ENCODE data around the gene NECAB3. TPM values are rescaled to one million over a fixed set of nuclear protein-coding genes. Genes with fewer than 3 reads are reported as not detected.
"Not testable (repeated sequence)": the region's sequence is repeated elsewhere in the genome, so short reads cannot be mapped to it uniquely, and the experiment has no call there.

Gene NECAB3
- total and polyA plus RNA-seq, 9 donors, result 9.2 to 166 (median 96.5) TPM

DNA sequence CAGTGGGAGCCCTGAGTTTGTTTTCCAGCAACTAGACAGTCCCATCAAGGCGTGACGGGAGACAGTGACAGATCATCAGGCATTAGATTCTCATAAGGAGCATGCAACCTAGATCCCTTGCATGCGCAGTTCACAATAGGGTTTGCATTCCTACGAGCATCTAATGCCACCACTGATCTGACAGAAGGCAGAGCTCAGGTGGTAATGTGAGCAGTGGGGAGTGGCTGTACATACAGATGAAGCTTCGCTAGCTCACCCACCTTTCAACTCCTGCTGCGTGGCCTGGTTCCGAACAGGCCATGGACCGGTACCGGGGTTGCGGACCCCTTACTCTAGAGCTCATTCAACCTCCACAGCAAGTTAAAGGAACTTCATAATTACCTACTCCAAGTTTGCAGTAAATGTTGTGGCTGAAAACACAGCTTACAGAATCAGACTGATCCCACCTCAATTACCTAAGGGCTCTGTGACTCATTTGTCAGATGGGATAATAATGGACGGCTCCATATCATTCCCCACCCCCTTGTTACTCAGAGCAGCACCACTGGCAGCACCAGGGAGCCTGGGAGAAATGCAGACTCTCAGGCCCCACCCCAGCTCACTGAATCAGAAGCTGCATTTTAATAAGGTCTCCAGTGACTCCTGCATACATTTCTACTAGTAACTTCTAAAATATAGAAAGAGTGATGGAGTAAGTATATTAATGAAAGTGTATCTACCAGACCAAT, 30.1 kb upstream of the NECAB3 start:
- no peak for DNase-seq
- H3K9me3 ChIP-seq, result no peaks in the 10 kb centered on the region
- H3K27me3 ChIP-seq, result no peaks in the 10 kb centered on the region
- no peak overlapping the region for H3K4me3 ChIP-seq
- H3K36me3 ChIP-seq, result no peaks in the 10 kb centered on the region
- intact Hi-C loops (cut with DNase I), result no loop called here
- TF ChIP-seq POLR2A (IDR thresholded peaks at IDR 0.05) (no peak), EP300 (IDR thresholded peaks at IDR 0.05) (no peak)
- TF ChIP-seq, protein P1, sequence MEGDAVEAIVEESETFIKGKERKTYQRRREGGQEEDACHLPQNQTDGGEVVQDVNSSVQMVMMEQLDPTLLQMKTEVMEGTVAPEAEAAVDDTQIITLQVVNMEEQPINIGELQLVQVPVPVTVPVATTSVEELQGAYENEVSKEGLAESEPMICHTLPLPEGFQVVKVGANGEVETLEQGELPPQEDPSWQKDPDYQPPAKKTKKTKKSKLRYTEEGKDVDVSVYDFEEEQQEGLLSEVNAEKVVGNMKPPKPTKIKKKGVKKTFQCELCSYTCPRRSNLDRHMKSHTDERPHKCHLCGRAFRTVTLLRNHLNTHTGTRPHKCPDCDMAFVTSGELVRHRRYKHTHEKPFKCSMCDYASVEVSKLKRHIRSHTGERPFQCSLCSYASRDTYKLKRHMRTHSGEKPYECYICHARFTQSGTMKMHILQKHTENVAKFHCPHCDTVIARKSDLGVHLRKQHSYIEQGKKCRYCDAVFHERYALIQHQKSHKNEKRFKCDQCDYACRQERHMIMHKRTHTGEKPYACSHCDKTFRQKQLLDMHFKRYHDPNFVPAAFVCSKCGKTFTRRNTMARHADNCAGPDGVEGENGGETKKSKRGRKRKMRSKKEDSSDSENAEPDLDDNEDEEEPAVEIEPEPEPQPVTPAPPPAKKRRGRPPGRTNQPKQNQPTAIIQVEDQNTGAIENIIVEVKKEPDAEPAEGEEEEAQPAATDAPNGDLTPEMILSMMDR (IDR thresholded peaks at IDR 0.05), result no peak
- 94 to 97% (median 95%) methylated on average over 11 of the region's 11 CpGs for WGBS, 3 donors
- peaks cover 7% of the 10 kb centered on the region for H3K4me1 ChIP-seq (ENCODE audit: insufficient read depth)
- no peak overlapping the region for H3K27ac ChIP-seq

DNA sequence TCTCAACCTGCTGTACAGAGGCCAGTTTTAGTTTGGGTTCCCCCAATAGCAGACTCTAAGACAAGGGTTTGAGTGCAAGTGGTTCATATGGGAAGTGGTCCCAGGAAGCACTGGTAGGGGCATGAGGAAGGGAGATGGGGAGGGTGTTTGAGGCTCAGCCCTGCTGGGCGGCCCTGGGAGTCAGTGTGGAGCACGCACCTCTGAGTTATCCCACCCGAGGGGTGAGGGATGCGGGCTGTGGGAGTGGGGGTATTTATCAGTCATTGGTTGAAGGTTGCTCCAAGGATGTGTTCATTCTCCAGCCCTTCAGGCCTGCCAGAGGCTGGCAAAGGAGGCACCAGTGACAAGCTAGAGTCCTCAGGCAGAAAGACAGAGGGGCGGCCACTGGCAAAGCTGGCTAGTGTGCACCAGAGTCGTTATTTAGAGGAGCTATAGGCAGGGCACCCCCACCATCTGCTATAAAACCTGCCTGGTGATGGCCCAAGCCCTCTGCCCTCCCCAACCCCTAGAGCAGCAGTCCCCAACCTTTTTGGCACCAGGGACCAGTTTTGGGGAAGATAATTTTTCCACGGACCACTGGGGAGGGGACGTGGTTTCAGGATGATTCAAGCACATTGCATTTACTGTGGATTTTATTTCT, 29.4 kb upstream of the NECAB3 start:
- no peak overlapping the region for H3K4me3 ChIP-seq
- H3K36me3 ChIP-seq, result no peaks in the 10 kb centered on the region
- no peak for DNase-seq
- peaks cover 7% of the 10 kb centered on the region for H3K4me1 ChIP-seq (ENCODE audit: insufficient read depth)
- WGBS, 3 donors, result 81 to 86% (median 81%) methylated on average over 8 of the region's 8 CpGs
- no peak overlapping the region for H3K27ac ChIP-seq
- intact Hi-C loops (cut with DNase I), result no loop called here
- no peaks in the 10 kb centered on the region for H3K9me3 ChIP-seq
- H3K27me3 ChIP-seq, result no peaks in the 10 kb centered on the region
- TF ChIP-seq EP300 (IDR thresholded peaks at IDR 0.05), result no peak
- no peak for TF ChIP-seq POLR2A (IDR thresholded peaks at IDR 0.05)
- TF ChIP-seq, protein P1 (IDR thresholded peaks at IDR 0.05), result no peak

DNA sequence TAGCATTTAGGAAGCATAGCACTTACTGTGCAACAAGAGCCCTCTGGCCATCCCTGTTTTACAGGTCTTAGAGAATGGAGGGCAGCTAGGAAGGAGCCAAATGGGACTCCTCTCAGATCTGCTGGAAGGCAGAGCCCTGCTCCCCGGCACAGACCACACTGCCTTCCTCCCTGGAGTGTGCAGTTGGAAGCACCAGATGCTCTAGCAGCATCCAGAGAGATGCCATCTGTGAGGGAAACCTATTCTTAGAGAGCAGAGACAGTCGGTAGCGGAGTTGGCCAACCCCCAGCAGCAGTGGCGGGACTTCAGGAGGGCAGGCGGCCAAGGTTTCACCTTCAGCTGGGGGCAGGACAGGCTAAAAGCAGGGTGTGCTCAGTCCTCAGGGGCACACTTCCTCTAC, 28.6 kb upstream of the NECAB3 start:
- H3K27me3 ChIP-seq, result no peaks in the 10 kb centered on the region
- no peak overlapping the region for H3K27ac ChIP-seq
- peaks cover 7% of the 10 kb centered on the region for H3K4me1 ChIP-seq (ENCODE audit: insufficient read depth)
- WGBS, 3 donors, result 18 to 37% (median 29%) methylated on average over 5 of the region's 5 CpGs
- no peaks in the 10 kb centered on the region for H3K36me3 ChIP-seq
- H3K4me3 ChIP-seq, result no peak overlapping the region
- TF ChIP-seq POLR2A (IDR thresholded peaks at IDR 0.05) (no peak), EP300 (IDR thresholded peaks at IDR 0.05) (no peak)
- TF ChIP-seq, protein P1 (IDR thresholded peaks at IDR 0.05), result no peak
- no peaks in the 10 kb centered on the region for H3K9me3 ChIP-seq
- intact Hi-C loops (cut with DNase I), result no loop called here
- DNase-seq, result peak in 1 of 5 donors; percentile 47

DNA sequence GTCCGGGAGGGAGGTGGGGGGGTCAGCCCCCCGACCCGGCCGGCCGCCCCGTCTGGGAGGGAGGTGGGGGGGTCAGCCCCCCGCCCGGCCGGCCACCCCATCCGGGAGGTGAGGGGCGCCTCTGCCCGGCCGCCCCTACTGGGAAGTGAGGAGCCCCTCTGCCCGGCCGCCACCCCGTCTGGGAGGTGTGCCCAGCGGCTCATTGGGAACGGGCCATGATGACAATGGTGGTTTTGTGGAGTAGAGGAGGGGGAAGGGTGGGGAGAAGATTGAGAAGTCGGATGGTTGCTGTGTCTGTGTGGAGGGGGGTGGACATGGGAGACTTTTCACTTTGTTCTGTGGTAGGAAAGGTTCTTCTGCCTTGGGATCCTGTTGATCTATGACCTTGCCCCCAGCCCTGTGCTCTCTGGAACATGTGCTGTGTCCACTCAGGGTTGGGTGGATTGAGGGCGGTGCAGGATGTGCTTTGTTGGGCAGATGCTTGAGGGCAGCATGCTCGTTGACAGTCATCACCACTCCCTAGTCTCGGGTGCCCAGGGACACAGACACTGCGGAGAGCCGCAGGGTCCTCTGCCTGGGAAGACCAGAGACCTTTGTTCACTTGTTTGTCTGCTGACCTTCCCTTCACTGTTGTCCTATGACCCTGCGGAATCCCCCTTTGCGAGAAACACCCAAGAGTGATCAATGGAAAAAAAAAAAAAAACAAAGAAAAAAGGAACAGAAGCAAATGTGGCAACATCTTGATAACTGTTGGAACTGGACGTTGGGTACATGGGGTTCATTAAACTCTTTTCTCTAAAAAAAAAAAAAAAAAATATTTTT, 27.6 kb upstream of the NECAB3 start:
- Histone ChIP-seq H3K4me1 (ENCODE audit: insufficient read depth) (peaks cover 7% of the 10 kb centered on the region), H3K4me3 (no peak overlapping the region), H3K36me3 (no peaks in the 10 kb centered on the region), H3K9me3 (no peaks in the 10 kb centered on the region), H3K27me3 (no peaks in the 10 kb centered on the region), H3K27ac (no peak overlapping the region)
- TF ChIP-seq EP300 (IDR thresholded peaks at IDR 0.05) (no peak), POLR2A (IDR thresholded peaks at IDR 0.05) (no peak)
- TF ChIP-seq, protein P1 (IDR thresholded peaks at IDR 0.05), result no peak
- intact Hi-C loops (cut with DNase I), result no loop called here
- 88 to 91% (median 90%) methylated on average over 12 to 27 of the region's 27 CpGs for WGBS, 3 donors
- DNase-seq, result no peak

DNA sequence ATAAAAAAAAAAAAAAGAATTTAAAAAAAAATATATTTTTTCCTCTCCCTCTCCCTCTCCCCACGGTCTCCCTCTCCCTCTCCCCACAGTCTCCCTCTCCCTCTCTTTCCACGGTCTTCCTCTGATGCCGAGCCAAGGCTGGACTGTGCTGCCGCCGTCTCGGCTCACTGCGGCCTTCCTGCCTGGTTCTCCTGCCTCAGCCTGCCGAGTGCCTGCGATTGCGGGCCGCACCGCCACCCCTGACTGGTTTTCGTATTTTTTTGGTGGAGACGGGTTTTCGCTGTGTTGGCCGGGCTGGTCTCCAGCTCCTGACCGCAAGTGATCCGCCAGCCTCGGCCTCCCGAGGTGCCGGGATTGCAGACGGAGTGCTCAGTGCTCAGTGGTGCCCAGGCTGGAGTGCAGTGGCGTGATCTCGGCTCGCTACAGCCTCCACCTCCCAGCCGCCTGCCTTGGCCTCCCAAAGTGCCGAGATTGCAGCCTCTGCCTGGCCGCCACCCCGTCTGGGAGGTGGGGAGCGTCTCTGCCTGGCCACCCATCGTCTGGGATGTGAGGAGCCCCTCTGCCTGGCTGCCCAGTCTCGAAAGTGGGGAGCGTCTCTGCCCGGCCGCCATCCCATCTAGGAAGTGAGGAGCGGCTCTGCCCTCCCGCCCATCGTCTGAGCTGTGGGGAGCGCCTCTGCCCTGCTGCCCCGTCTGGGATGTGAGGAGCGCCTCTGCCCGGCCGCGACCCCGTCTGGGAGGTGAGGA, 26.6 kb upstream of the NECAB3 start:
- H3K4me3 ChIP-seq; DNase-seq; H3K36me3 ChIP-seq; H3K4me1 ChIP-seq (ENCODE audit: insufficient read depth); intact Hi-C loops (cut with DNase I); H3K27me3 ChIP-seq; H3K27ac ChIP-seq; H3K9me3 ChIP-seq: not testable (repeated sequence)
- WGBS, 3 donors, result 95 to 98% (median 96%) methylated on average over 43 to 45 of the region's 45 CpGs

DNA sequence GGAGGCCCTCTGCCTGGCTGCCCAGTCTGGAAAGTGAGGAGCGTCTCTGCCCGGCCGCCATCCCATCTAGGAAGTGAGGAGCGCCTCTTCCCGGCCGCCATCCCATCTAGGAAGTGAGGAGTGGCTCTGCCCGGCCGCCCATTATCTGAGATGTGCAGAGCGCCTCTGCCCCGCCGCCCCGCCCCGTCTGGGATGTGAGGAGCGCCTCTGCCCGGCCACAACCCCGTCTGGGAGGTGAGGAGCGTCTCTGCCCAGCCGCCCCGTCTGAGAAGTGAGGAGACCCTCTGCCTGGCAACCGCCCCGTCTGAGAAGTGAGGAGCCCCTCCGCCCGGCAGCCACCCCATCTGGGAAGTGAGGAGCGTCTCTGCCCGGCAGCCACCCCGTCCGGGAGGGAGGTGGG, 24.7 kb upstream of the NECAB3 start:
- H3K9me3 ChIP-seq; H3K27ac ChIP-seq; H3K27me3 ChIP-seq; H3K4me3 ChIP-seq; intact Hi-C loops (cut with DNase I); H3K36me3 ChIP-seq; DNase-seq: not testable (repeated sequence)
- H3K4me1 ChIP-seq (ENCODE audit: insufficient read depth), result peaks cover 18% of the 10 kb centered on the region
- WGBS, 3 donors, result 92 to 98% (median 96%) methylated on average over 11 to 21 of the region's 27 CpGs

All from ovary (tissue), 9 donors.